GM18520 (cell line): ENCODE data around the gene CA5A.
"Not testable (repeated sequence)": the region's sequence is repeated elsewhere in the genome, so short reads cannot be mapped to it uniquely, and the experiment has no call there.

Experiments
- ATAC-seq: cut with Tn5 transposase; IDR thresholded peaks from one replicate; pipeline ENCODE4 v1.9.1; 2021; ENCODE audit not compliant: unreplicated experiment

CA5A gene

GRCh38 chr16:87870418-87871291, 65.7 kb downstream of the CA5A start:
- ATAC-seq: not testable (repeated sequence)

DNA sequence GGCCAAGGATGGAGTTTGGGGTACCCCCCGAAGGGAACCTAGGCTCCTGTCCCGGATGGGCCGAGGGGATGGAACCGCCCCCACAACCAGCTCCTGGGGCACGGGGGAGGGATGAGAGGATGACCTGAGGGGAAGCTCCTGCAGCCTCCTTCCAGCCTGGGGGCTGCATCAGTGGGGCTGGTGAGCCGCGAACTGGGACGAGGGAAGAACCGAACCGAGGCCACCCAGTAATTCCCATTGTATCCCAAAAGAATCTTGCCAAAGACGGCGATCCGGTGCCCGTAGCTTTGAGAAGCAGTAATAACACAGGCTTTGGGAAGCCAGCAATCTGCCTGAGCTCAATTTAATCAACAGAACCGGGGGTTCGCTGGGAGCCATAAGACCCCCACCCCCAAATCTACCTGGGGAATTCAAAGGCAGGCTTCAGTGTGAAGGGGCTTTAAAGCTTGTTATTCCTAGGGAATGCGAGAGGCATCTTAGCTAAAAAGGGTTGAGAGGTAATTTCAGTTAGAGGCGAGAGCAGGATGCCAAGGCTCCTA, 66.4 kb downstream of the CA5A start:
- ATAC-seq: not testable (repeated sequence)

GRCh38 chr16:87869061-87869878, 67.1 kb downstream of the CA5A start, which contains the start of gene SLC7A5:
Gene SLC7A5 (minus strand): TSS chr16:87869507. CDS start chr16:87869422, 85 bp downstream.
- peak; percentile 39 for ATAC-seq

DNA sequence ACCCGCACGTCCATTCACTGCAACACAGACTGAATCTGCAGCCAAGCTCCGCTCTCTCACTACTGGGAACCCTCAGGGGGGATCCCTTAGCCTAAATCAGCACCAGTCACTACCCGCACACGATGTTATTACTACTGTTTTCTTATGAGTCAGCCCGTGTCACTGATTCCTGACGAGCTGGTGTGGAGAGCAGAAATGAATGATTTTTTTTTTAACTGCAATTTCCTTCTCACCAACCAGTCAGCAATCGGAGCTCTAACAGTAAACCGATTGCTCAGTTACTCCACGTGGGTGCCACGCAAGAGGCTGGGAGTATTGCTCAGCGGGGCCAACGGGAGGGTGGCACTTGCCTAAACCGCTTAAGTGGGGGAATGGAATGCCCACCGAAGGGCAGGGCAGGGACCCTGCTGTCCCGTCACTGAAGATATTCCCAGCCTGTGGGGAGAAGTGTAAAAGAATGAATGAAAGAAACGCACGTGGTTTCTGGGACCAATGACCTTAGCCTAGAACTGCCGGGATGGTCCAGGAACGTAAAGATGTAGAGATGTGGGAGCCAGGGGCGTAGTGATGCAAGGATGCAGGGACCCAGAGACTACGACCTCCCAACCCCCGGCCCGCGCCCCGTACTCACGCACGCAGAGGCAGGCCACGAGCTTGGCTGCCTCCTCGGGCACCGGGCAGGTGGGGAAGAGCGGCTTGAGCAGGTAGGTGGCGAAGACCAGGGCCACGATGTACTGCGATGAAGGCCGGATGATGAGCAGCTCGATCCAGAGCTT, 67.9 kb downstream of the CA5A start:
- ATAC-seq: not testable (repeated sequence)

DNA sequence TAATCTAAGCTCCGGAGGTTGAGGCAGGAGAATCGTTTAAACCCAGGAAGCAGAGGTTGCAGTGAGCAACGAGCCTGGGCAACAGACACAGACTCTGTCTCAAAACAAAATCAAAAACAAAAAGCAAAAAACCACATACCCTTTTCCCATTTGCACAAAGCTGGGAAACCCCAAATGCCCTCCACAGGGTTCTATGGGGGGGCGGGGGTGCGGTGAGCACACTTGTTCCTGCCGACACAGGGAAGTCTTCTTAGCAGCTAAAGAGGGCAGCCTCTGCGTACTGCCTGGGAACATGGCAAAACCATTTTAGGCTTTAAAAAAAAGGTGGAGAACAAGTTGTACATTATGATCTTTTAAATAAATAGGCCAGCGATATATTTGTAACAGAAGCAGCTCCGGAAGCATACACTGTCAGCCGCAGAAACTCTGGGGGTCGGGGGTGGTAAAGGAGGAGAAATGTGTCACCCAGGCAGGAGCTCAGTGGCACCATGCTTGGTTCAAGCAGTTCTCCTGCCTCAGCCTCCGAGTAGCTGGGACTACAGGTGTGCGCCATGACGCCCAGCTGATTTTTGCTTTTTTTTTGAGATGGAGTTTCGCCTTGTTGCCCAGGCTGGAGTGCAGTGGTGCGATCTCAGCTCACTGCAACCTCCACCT, 70.3 kb downstream of the CA5A start:
- ATAC-seq: not testable (repeated sequence)

DNA sequence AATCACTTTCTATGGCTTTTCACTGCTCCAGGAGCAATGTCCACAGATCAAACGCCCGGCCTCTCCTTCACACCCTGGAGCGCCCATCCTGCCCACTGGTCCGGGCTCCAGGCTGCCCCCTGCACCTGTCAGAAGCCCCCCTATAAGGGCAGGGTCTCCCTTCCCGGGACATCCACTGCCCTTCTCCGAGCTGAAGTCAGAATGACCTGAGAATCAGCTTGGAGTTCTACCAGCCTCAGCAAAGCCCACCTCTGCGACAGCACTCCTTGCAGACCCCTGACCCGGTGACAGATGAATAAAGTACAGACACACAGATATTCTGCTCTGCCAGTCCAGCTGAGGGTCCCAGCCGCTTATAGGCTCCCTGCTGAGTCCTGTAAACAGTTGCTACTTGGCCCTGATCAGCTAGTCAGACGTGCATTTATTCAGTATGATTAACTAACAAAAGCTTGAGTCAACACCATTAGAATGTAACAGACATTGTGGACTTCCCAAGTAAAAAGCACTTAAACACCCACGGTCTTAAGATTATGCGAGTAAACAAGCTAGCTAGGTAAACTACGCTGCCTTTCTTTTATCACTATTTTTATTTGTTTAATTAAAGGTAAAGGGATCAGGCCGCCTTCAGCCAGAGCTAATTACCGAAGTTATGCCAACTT, 71.9 kb downstream of the CA5A start:
- ATAC-seq: no peak

DNA sequence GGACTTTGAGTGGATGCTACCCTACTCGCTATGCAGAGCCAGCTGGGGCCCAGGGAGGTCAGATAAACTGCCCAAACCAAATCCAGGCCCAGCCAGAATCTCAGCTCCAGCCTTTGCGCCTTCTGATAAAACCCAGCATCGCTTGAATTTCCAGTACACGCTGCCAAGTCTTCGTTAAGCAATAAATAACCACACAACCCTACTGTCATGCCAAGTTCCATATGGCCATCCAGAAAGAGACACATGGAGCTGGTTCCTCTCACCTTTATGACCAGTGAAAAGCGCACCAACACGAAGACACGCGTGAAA, 73.0 kb downstream of the CA5A start:
- not testable (repeated sequence) for ATAC-seq

DNA sequence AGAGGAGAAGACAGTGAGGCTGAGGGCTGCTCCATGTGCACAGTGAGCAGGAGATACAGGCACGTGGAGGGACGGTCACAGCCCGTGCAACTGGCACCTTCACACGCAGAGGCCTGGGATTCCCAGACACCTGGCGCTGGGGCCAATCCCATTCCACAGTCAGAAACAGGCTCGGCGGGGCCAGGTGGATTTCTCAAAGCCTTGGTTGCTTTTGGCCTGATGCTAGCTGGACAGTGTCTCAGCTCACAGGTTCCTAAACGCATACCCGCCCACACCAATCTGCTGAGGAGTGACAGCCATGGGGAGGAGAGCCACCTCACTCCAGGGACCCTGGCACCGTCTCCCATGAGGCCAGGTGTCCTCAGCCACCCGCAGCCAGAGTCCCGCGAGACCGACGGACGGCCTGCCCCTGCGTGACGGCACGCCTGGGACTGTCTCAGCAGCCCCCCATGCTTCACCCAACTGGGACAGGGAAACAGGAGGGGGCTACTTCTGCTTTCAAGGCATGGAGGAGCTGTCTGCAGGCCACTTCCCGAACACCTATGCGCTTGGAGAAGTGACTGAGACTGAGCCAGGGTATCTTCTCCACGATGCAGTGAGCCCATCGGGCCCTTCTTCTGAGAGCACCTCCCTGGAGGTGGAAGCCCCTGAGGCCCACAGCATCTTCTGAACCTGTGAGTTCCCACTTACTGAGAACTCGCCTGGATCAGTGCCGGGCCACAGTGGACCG, 73.6 kb downstream of the CA5A start:
- ATAC-seq: not testable (repeated sequence)

GRCh38 chr16:87861300-87862099, 74.8 kb downstream of the CA5A start:
- not testable (repeated sequence) for ATAC-seq

- ATAC-seq: no peak
Measured at GRCh38 chr16:87860553-87861299, 75.6 kb downstream of the CA5A start.

GRCh38 chr16:87858151-87858993, 78.0 kb downstream of the CA5A start:
- ATAC-seq: not testable (repeated sequence)

DNA sequence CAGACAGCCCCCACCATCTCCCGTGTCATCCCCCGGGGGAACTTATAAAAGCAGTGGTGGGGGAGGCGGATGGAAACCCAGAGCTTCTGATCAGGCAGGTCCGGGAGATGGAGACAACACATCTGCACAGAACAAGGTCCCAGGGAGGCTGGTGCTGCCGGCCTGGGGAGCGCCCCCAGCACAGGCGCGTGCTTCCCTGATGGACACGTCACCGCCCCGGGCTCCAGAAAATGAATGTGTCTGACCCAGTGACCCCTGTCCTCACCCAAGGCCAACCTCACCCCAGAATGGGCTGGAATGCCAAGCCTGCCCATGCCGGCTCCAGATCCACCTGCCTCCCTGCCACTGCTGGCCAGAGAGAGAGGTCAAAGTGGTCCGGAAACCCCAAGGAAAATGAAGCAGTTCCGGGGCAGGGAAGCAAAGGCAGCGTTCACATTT, 79.5 kb downstream of the CA5A start:
- no peak for ATAC-seq

DNA sequence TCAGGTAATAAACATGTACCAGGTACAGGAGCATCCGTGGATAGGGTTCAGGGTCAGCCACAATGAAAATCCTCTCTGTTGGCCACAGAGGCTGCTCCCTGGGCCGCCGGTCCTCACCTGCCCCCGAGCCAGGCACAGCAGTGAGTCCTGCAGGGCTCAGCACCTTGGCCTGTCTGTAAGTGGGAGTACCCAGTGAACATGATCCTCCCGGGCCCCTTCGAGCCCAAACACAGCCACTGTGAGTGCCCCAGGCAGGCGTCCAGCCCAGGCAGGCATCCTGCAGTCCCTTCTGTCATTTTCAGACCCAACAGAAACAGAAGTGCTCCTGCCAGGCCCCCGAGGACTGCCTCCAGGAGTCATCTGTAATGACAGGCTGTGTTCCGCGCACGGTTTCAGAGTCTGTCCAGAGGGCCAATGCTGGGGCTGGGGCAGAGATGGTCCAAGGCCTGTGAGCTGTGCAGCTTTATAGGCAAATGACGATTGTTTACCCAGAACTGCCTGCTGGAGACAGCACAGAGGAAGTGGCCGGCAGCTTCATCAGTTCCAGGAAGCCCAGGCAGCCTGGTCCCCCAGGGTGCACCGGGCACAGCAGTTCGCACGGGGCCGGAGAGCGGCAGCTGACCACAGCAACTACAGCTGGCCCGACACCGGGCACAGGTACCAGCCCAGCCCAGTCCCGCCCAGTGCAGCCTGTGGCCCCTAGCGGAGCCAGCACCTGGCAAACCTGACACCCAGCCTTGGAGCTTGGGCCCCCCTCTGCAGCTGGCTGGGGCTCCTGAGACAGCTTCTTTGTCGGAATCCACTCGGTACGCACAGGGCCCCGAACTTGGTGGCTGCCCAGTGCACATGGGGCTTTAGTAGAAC, 80.2 kb downstream of the CA5A start:
- ATAC-seq: no peak

DNA sequence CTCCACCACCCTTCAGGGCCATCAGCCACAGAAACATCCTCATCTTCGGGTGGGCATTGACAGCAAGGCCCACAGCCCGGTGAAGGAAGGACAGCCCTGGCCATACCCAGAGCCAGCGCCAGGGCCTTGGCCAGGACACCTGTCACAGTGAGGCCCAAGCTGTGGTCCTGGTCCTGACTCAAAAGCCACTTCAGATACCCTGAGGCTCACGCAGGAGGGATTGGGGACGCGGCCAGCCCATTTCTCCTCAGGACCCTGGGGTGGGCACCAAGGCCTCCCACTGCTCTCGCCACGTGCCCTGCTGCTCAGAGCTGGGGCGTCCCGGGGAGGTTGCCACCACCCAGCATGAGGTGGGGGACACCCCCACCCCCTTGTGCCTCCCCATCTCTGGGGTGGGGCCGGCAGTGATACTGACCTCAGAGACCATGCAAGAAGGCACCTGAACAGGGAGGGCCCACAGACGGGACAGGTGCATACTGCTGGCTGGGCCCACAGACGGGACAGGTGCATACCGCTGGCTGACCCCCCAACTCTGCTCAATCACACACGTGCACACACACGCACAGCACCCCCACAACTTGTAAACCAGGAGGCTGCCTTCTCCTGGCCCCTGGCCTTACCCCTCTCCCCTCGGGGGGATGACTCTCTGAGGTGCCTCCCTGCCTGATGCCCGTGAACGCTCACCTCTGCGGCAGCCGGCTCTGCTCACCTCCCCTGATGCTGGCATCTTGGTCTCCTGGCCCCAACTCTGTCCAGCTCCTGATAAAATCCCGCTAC, 81.2 kb downstream of the CA5A start:
- ATAC-seq: no peak
